HEK293T (cell line): ENCODE data around the gene IFIT3.

Source experiments
- BHLHE40 ChIP-seq: fragments of 450-650 bp; IDR thresholded peaks from 2 replicates; pipeline ENCODE4 v1.6.1; 2016; ENCODE audit warnings: mild to moderate bottlenecking, moderate library complexity, borderline replicate concordance
- ELF4 ChIP-seq: fragments of 450-650 bp; IDR thresholded peaks from 2 replicates; pipeline ENCODE4 v1.6.1; 2017; ENCODE audit warnings: antibody characterized with exemption
- FOXM1 ChIP-seq: fragments of 450-650 bp; IDR thresholded peaks from 2 replicates; pipeline ENCODE4 v1.6.1; 2017; ENCODE audit warnings: mild to moderate bottlenecking, borderline replicate concordance
- L3MBTL2 ChIP-seq: fragments of 450-650 bp; conservative IDR thresholded peaks from 2 replicates; pipeline ENCODE4 v1.6.1; 2016; ENCODE audit warnings: mild to moderate bottlenecking
- SP1 ChIP-seq: fragments of 450-650 bp; IDR thresholded peaks from 2 replicates; pipeline ENCODE4 v1.6.1; 2017
- TARDBP ChIP-seq: fragments of 450-650 bp; IDR thresholded peaks from 2 replicates; pipeline ENCODE4 v1.6.1; 2016
- ZNF384 ChIP-seq: fragments of 450-650 bp; IDR thresholded peaks from 2 replicates; pipeline ENCODE4 v1.6.1; 2016

GRCh38 chr10:89314676-89315075, 13.1 kb upstream of the IFIT3 start:
- TF ChIP-seq TARDBP (no peak), L3MBTL2 (no peak), FOXM1 (no peak), SP1 (no peak), ELF4 (no peak), BHLHE40 (no peak), ZNF384 (no peak)
